Hematopoietic multipotent progenitor cell treated with erythropoietin and hydrocortisone succinate and interleukin-3 and kit ligand, for 17 days (in vitro differentiated cells): Measurements from ENCODE around the gene SUCLA2.
"Not testable (repeated sequence)": the region's sequence is repeated elsewhere in the genome, so short reads cannot be mapped to it uniquely, and the experiment has no call there.

ENCODE experiments used
- DNase-seq: peaks from one replicate; pipeline ENCODE4 v3.0.0-alpha.2; 2015; ENCODE audit warnings: low spot score

Gene SUCLA2

GRCh38 chr13:48001114-48001881 is at the start of gene SUCLA2:
Gene SUCLA2 (minus strand): TSS chr13:48001273. CDS start chr13:48001269, 4 bp downstream.
- DNase-seq: peak; percentile 90

GRCh38 chr13:48050550-48050949 is 49.5 kb upstream of the SUCLA2 start:
- DNase-seq: no peak

GRCh38 chr13:48043789-48044503 is 42.9 kb upstream of the SUCLA2 start:
- DNase-seq: no peak

- no peak for DNase-seq
Measured at GRCh38 chr13:48042894-48043293, 41.8 kb upstream of the SUCLA2 start.

- DNase-seq: no peak
Measured at GRCh38 chr13:48040896-48041295, 39.8 kb upstream of the SUCLA2 start.

- no peak for DNase-seq
Measured at GRCh38 chr13:48040049-48040448, 39.0 kb upstream of the SUCLA2 start.

GRCh38 chr13:48038761-48039160 is 37.7 kb upstream of the SUCLA2 start:
- DNase-seq: no peak

GRCh38 chr13:48037346-48038173 is 36.5 kb upstream of the SUCLA2 start, which contains the start of gene NUDT15:
Gene NUDT15 (plus strand): TSS chr13:48037726. CDS start chr13:48037747, 21 bp downstream.
- peak; percentile 93 for DNase-seq

GRCh38 chr13:48029859-48030258 is 28.8 kb upstream of the SUCLA2 start:
- DNase-seq: no peak

GRCh38 chr13:48028066-48028465 is 27.0 kb upstream of the SUCLA2 start:
- no peak for DNase-seq

- DNase-seq: no peak
Measured at GRCh38 chr13:48019796-48020195, 18.7 kb upstream of the SUCLA2 start.

- DNase-seq: no peak
Measured at GRCh38 chr13:48018637-48019036, 17.6 kb upstream of the SUCLA2 start.

GRCh38 chr13:48014359-48014758 is 13.3 kb upstream of the SUCLA2 start:
- DNase-seq: no peak

- no peak for DNase-seq
Measured at GRCh38 chr13:48012668-48013067, 11.6 kb upstream of the SUCLA2 start.

GRCh38 chr13:48010698-48011097 is 9.6 kb upstream of the SUCLA2 start:
- DNase-seq: no peak

- DNase-seq: no peak
Measured at GRCh38 chr13:48009284-48009683, 8.2 kb upstream of the SUCLA2 start.

- DNase-seq: no peak
Measured at GRCh38 chr13:48006396-48006795, 5.3 kb upstream of the SUCLA2 start.

- DNase-seq: no peak
Measured at GRCh38 chr13:48004201-48004600, 3.1 kb upstream of the SUCLA2 start.

GRCh38 chr13:48001999-48002398 is 926 bp upstream of the SUCLA2 start:
- DNase-seq: not testable (repeated sequence)

- no peak for DNase-seq
Measured at GRCh38 chr13:48000559-48001113, 437 bp downstream of the SUCLA2 start.

GRCh38 chr13:47999973-48000372 is 1.1 kb downstream of the SUCLA2 start:
- no peak for DNase-seq

- no peak for DNase-seq
Measured at GRCh38 chr13:47997384-47997783, 3.7 kb downstream of the SUCLA2 start.
